CD4-positive, alpha-beta T cell treated with Interleukin-17A for 4 hours (primary cell): ENCODE data around the gene SMYD5.
A peak's percentile ranks its signal among the peaks of the same experiment; 100 is the strongest.

Experiments used
- DNase-seq: peaks from one replicate; pipeline ENCODE4 v3.0.0-alpha.2; 2020; ENCODE audit warnings: mixed read lengths

Gene SMYD5

DNA sequence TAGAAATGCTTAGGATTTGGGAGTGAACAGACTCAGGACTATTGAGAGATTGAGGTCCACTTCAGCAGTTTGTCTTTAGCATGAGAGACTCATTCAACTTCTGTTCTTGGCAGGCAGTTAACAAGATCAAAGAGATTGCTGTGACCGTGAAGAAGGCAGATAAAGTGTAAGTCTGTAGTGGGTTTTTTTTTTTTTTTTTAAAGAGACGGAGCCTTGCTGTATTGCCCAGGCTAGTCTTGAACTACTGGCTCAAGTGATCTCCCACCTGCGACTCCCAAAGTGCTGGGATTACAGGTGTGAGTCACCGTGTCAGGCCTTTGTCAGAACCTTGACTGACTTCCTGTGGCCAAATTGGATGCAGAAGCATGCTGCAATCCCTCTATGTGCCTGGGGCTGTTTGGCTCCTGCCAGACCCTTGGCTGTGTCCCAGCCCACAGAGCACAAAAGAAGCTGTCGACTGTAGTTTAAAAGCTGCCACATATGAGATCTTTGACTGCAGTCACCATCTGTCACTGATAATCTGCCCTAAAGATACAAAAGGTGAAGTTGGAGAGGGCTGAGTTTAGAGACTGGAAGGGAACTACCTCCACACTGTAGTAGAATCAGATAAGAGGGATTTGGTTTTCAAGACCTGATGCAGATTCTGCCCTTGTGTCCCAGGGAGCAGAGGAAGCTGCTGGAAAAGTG, 30.0 kb downstream of the SMYD5 start:
- no peak for DNase-seq

DNA sequence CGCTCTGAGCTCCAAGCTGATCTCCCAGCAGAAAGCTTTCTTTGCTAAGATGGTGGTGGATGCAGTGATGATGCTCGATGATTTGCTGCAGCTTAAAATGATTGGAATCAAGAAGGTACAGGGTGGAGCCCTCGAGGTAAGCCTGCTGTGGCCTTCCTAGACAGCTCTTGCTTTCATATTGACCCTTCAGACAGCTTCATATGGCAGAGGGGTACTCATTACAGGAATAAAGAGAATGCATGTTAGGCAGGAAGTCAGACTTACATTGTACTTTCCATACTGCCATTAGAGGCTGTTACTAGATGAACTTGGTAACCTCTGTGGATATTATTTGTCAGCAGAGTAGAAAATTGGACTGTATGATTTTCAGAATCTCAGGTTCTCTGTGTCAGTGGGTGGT, 30.5 kb downstream of the SMYD5 start:
- no peak for DNase-seq

DNA sequence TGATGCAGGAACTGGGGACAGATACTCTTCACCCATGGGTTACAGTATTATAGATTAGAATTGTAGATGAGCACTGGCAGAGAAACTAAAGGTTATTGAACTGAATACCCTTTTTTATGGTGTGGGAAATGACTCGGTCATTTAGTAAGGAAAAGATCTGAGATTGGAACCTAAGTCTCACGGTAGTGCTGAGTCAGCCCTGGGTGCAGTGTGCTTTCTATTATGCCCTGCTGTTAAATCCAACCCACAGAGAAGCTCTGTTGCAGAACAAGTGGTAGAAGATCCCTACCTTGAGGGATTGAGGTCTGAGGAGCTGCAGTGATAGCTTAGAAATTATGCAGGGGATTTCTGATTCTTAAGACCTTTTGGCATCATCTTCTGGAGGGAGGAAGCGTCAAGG, 32.8 kb downstream of the SMYD5 start:
- no peak for DNase-seq

DNA sequence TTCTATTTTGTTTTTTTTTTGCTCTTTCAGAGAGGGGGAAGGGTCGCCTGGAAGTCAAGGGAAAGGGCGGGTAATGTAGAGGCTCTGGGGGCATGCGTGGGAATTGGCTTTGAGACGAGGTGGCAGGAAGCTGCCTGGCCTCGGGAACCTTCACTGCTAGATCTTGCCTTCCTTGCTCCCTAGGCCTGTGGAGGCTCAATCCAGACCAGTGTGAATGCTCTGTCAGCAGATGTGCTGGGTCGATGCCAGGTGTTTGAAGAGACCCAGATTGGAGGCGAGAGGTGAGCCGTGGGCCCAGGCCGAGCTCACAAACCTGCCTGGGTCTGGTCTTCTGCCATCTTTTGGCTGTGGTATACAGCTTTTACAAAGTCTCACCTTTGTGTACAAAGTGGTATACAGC, 35.6 kb downstream of the SMYD5 start:
- DNase-seq, result no peak

DNA sequence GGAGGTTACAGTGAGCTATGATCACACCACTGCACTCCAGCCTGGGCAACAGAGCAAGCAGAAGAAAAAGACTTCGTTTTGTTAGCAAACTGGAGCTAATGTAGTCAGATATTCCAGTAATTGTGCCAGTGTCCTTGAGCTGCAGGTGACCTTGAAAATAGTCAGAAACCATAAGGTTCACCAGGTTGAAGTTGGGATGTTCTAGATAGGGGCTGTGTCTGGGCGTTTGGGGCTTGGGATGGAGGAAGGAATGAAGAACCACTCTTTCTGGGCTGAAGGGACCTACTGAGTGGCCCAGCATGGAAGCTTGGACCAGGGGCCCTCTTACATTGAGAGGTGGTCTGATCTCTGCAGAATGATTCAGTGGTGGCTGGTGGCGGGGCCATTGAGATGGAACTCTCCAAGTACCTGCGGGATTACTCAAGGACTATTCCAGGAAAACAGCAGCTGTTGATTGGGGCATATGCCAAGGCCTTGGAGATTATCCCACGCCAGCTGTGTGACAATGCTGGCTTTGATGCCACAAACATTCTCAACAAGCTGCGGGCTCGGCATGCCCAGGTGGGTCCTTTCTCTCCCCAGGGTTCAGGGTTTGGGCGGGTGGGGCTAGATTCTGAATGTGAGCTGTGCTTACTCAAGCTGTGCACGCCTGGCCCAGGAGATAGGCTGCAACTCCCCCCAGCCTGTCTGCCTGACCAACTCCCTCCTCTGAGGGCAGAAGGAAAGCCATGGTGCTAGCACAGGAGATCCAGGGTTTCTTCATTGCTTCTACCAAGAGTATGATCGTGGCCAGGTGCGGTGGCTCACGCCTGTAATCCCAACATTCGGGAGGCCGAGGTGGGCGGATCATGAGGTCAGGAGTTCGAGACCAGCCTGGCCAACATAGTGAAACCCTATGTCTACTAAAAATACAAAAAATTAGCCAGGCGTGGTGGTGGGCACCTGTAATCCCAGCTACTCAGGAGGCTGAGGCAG, 37.1 kb downstream of the SMYD5 start:
- DNase-seq, result no peak

DNA sequence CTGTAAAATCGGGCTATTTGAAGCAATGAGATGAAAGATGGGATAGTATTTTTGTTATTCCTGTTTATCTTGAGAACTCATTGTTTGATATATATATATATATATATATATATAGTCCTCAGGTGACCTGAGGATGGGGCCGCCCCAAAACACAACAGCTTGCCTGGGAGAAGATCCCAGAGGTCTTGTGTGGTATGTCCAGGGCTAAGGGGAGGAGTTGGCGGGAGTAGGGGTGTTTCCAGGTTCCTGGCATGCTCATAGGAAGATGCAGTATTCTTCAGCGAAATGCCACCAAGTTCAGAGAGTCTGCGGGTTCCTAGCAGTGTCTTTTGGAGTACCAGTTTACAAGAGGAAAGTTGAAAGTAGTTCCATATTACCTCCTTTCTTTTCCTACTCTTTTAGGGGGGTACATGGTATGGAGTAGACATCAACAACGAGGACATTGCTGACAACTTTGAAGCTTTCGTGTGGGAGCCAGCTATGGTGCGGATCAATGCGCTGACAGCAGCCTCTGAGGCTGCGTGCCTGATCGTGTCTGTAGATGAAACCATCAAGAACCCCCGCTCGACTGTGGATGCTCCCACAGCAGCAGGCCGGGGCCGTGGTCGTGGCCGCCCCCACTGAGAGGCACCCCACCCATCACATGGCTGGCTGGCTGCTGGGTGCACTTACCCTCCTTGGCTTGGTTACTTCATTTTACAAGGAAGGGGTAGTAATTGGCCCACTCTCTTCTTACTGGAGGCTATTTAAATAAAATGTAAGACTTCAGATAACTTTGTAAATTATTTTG, 38.4 kb downstream of the SMYD5 start:
- no peak for DNase-seq

DNA sequence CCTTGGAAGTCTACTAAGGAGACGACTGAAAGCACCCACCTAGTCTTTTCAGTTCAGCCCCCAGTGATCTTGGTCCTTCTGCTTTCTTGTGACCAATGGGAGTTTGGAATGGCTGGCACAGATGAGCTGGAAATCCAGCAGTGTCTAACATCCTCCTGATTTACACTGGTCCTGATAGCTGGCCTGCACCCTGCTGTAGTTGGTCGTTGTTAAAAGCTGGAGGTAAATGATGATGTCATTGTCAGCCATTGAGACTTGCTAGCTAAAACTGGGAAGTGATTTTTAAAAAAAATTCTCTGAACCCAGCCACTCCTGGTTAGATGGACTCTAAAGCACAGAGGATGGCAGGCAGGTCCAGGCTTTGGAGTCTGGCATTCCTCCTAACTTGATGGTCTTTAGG, 39.4 kb downstream of the SMYD5 start:
- DNase-seq, result no peak

DNA sequence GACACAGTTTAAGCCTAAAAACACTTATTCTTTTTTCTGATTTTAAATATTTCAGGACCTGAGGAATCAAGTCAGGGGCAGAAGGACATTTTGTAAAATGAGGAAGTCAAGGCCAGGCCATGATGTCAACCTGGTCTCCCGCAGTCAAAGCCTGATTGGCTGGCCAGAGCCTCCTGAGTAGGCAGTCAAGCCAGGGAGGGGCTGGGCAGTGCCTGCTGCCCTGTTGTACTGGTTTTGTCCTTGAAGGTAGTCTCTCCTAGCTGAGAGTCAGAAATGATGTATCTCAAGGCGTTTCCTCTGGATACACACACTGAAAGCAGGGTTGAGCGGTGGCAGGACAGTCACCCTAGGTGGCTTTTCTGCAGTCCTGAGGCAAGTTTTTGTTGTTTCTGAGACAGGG, 39.9 kb downstream of the SMYD5 start:
- DNase-seq, result no peak

DNA sequence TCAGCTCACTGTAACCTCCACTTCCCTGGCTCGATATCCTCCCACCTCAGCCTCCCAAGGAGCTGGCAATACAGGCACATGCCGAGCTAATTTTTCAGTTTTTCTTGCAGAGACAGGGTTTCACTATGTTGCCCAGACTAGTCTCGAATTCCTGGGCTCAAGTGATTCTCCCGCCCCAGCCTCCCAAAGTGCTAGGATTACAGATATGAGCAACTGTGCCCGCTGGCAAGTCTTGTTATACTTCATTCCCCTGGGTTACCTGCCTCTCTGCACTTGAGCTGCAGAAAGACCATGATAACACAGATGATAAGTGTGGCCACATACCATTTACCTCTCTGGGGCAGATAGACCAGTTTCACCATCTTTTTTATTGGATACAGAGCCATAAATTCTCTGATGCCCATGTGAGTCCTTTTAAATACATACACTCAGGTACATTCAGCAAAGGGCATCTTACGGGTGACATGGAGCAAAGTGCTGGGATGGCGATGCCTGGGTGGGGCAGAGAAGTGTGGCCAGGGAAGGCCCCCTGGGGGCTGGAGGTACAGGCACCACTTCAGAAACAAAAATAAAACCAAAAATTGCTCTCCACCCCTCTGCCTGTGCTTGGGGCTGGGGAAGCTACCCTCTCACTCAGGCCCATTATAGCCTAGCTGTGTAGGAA, 40.4 kb downstream of the SMYD5 start:
- DNase-seq, result no peak

DNA sequence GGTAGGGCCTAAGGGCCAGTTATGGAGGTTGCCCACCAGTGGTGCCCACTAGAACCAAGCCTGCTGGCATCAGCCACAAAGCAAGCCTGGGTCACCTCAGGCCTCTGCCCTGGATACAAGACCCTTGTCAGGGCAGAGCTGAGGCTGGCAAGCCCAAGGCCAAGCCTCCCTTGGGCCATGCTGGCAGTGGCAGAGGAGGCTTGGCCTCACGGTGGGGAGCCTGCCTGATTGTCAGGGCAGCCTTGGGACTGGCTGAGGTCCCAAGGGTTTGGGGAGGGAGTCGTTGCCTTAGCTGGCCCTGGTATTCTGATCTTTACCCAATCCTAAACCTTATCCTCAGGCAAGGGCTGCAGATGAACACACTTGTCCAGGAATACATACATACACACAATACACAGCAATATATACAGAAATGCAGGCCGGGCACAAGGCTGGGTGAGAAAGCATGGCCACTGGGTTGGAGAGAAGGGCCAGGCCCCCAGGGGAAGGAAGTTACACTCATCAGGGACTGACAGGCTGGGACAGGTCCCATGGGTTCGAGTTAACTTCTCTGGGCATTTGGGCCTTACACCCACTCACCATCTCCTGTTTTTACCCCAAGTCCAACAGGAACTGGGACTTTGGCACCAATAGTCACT, 41.1 kb downstream of the SMYD5 start:
- no peak for DNase-seq

DNA sequence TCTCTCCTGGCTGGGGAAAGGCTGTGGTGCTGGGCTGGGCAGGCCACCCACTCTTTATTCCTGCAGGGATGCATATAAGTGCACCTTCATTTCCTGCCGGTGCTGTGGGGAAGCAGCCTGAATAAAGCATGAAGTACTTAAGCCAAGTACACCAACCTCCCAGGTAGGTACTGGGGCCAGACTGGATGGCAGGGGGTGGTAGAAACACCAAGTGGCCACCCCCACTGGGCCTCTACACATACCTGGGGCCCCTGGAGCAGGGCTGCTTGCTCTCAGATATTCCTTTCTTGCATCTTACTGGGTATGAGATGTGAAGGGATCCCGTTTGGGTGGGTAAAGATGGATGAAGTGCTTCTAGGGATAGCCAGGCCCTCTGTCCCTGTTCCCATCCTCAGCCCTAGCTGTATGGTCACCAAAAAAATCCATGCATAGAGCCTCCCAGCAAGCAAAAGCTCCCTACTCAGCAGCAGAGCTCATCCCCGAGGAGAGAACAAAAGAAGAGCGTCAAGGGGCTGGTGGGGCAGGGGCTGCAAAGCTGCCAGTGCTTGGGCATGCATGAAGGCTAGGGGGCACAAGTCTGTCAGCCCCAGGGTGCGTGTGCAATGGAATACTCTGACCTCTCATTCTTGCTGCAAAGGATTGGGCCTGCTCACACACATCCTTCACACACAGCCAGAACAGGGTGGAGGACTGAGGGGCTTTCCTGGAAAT, 42.0 kb downstream of the SMYD5 start:
- no peak for DNase-seq

DNA sequence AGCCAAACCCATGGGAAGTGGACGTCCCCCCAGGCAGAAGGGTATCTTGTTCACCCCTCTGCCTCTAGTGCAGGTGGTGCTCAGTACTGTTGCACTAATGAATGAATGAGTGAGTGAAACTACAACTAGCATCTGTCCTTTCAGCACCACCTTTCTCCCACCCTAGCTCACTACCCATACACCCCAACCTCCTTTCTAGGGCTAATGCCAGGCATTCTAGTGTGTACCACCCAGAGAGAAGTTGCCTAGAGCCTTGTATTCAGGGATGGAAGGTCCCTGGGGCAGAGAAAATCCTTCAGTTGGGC, 42.5 kb downstream of the SMYD5 start:
- DNase-seq, result no peak

DNA sequence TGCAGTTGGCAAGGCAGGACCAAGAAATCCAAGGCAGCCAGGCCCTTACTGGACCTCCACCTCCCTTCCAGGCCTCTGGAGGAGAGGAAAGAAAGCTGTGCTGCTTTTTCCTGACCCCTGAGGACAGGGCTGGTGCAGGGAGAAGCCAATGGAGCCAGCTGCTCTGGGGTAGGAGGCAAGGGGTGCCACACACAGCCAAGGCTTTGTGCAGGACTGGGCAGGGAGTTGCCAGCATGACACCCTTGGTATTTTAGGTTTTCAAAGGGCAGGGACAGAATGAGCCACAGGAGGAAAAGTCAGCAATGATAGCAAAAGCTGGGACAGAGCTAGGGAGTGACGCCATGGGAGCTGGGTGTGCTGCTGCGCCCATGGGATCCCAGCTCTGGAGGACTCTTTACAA, 43.0 kb downstream of the SMYD5 start:
- no peak for DNase-seq

DNA sequence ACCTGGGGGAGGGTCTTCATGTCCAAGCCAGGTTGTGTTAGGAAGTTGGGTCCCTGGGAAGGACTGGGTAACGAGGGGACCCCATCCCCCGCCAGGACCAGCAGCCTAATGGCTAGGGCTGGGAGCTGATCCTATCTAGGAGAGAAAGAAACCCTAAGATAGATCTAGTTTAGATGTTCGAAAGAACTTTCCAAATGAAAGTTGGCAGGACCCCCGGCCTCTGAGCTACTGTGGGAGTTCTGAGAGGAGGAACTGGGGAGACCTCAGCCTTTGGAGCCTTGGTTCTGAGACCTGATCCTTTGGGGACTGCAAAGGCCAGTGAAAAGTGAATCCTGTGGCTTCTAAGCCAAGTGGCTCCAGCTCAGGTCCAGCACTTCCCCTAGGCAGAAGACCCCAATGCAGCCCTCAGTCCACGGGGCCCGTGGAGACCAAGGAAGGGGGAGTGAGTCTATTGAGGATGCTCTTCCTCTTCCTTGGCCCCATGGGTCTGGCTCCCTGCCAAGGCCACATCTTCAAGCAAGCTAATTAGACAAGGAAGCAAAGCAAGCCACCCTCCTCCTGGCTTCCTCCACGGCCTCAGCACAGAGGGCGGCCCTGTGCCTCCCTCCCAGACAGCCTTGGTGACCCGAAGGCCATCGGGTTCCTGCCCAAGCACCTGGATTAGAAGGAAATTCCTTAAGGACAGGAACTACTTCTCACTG, 43.5 kb downstream of the SMYD5 start:
- peak; percentile 64 for DNase-seq

DNA sequence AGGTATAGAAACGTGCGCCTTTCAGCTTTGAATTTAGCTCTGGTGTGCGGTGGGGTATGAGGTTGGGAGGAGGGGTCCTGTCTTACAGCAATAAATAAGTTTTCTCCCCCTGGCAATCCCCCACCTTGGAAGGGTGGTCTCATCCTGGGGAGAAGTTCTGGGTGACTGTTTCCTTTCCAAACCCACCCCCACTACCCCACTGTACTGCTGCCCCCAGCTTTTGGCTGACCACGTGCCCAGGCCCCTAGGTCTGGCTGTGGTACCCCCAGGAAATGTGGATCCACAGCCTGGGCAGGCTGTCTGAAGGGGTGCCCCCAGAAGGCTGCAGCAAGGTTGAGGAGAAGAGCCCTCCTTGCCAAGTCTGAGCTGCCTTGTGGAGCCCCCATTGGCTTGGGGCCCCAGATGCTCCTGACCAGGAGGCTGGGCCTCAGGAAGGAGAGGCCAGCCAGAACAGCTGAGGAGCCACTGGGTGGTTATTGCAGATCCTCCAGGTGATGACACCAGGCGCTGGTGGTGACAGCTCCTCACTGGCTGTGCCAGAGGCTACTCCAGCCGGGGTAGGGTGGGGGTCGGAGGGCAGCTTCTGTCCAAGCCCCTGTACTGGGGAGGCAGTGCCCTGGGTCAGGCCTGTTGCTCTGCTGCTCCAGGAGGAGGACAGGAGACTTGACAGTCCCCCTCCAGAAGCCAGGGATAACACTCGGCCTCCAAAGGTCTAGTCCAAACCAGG, 44.3 kb downstream of the SMYD5 start:
- DNase-seq, result no peak

DNA sequence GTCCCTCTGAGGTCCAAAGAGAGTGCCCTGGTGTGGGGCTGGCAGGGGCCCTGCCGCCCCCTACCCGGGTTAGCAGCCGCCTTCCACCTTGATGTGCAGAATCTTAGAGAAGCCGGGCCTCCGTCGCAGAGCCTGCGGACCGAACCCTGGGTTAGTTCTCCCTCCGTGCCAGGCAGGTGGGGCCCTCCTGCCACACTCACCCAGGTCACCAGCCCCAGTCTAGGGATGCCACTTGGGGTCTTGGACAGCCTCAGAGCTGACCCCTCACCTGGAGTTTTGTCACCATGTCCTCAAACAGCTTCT, 44.8 kb downstream of the SMYD5 start:
- DNase-seq, result no peak

DNA sequence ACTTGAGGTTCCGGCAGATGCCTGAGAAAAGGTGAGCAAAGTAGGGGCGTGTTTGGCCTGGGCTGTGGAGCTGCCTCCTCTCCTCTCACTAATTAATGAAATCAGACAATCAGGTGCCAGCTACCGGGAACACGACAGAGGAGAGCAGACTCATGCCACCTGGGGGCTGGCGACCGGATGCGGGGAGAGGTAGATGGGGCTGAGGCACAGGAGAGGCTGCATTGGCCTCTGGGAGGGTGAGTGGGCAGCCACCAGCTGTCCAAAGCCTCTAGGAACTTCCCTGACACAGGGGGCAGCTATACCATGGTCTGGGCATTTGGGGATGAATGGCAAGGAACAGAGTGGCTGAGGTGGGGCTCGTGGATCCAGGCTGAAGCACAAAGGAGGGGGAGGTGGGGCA, 45.2 kb downstream of the SMYD5 start:
- no peak for DNase-seq

DNA sequence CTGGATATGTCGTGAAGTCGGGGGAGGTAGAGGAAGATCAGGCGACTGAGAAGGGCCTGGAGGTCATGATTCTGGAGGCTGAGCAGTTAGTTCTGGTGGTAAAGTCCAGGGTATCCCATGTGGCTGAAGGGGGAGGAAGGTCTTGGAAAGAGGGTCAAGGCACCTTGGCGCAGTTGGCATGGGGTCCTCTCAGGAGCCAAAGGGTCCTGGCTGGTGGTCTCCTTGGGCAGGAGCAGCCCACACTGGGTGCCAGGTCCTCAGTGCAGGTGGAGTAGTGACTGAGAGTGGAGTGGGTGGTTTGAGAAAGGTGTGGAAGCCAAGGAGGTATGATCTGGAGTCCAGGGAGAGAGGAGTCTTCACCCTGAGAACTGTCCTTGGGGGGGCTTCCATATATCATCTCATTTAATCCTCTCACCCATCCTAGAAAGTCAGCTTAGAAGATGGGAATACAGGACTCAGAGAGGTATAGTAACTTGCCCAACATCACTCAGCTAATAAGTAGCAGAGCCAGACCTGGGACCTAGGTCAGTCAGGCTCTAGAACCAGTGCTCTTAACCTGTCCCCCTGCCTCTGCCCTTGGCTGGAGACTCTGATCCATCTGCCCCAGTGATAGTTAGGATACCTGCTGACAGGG, 45.8 kb downstream of the SMYD5 start:
- DNase-seq, result no peak

DNA sequence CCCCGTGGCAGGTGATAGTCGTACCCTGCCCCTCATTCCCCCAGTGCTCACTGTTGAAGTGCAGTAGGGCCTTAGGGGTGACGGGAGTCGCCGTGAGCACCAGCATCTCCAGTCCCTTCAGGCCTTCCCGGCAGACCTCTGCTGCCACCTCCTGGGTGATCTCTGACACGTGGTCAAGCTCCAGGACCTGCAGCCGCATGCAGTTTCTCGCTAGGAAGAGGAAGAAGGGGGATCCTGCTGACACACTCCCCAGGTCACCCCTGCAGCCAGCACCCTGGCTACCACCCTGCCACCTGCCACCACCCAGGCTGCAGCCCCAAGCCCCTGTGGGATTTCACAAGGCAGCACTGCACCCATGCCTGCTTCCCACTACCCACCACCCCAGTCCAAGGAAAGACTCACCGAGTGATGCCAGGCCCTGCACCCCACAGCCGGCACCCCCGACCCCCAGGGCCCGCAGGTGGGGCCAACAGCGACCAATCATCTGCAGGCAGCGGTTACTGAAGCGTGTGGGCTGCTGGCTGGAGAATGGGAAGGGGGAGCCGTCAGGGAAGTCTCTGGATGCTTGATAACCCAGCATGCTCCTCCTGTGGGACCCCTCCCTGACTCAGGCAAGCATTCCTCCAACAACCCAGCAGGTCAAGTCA, 46.4 kb downstream of the SMYD5 start:
- no peak for DNase-seq
